HCT116 (cell line): ENCODE data around the gene PROSER3. TPM values are rescaled to one million over a fixed set of nuclear protein-coding genes. Genes with fewer than 3 reads are reported as not detected.

ENCODE experiments used
- ATAC-seq: fragments of 200-7000 bp; cut with Tn5 transposase; 2 replicates; pipeline ENCODE4 v1.9.1; 2020; ENCODE audit warnings: mild to moderate bottlenecking, moderate library complexity
- BruUV-seq: library from RNA; stranded (reverse); fragments of 400-500 nt; replicated peaks from 2 replicates; lab custom pipeline; 2021; lab: Mats Ljungman, UMichigan
- CTCF ChIA-PET: fragments of 300-600 bp; sonication (Branson Sonifier 250); formaldehyde crosslinking; loops from one replicate; lab custom pipeline; 2021; ENCODE audit warnings: antibody characterized with exemption; lab: Charles Lee
- POLR2A ChIA-PET: fragments of 300-600, 350-600 bp; sonication (Branson Sonifier 250); formaldehyde crosslinking; loops from one replicate; lab custom pipeline; 2021; ENCODE audit warnings: antibody characterized with exemption; lab: Charles Lee
- RAD21 ChIA-PET, 2 experiments: fragments of 300-600 bp; sonication (Branson Sonifier 250); formaldehyde crosslinking; loops; one replicate each; lab custom pipeline; 2023; ENCODE audit warnings: low total read pairs in 2 of 2; ENCODE audit not compliant: uncharacterized antibody in 2 of 2, unreplicated experiment in 2 of 2, low non-redundant PET in 1 of 2; lab: Charles Lee
- DNase-seq: peaks from one replicate; pipeline ENCODE4 v3.0.0-alpha.2; 2010; ENCODE audit warnings: low read depth, low spot score
- H2AFZ ChIP-seq: fragments of 200-600 bp; shearing (Covaris generic), sonication (generic); 2 replicates; pipeline ENCODE4 v1.6.1; 2017; ENCODE audit warnings: low read depth, mixed run types, mixed read lengths, antibody characterized with exemption, low read length; ENCODE audit not compliant: poor library complexity, severe bottlenecking
- H3K27ac ChIP-seq: 2 replicates; pipeline ENCODE4 v1.5.1; 2012; ENCODE audit warnings: low read depth, low read length
- H3K27me3 ChIP-seq: fragments of 200-600 bp; sonication (generic); 2 replicates; pipeline ENCODE4 v1.6.1; 2016; ENCODE audit warnings: mixed run types, low read length, mixed read lengths; ENCODE audit not compliant: insufficient read depth
- H3K36me3 ChIP-seq, 2 experiments: fragments of 200-500 bp in 1 of 2; fragments of 200-600 bp in 1 of 2; sonication (Bioruptor generic) in 1 of 2; sonication (generic) in 1 of 2; 2 replicates each; pipeline versions ENCODE4 v1.5.1 to v1.6.1; 2014 to 2016; ENCODE audit warnings: low read length in 2 of 2, inconsistent platforms in 1 of 2, mixed read lengths in 1 of 2, mixed run types in 1 of 2; ENCODE audit not compliant: insufficient read depth in 2 of 2, control insufficient read depth in 1 of 2
- H3K4me1 ChIP-seq, 2 experiments: fragments of 200-600 bp in 1 of 2; sonication (generic) in 1 of 2; 2 replicates each; pipeline versions ENCODE4 v1.5.1 to v1.6.1; 2012 to 2017; ENCODE audit warnings: low read length in 2 of 2, inconsistent platforms in 1 of 2, mild to moderate bottlenecking in 1 of 2, mixed read lengths in 1 of 2, mixed run types in 1 of 2, moderate library complexity in 1 of 2; ENCODE audit not compliant: insufficient read depth in 2 of 2, control insufficient read depth in 1 of 2
- H3K4me2 ChIP-seq: fragments of 200-600 bp; sonication (generic); 2 replicates; pipeline ENCODE4 v1.6.1; 2017; ENCODE audit warnings: mixed run types, low read length, mixed read lengths
- H3K4me3 ChIP-seq, 2 experiments: fragments of 200-600 bp in 1 of 2; sonication (generic) in 1 of 2; replicated peaks in 1 of 2; 2 replicates each; pipeline ENCODE4 v1.5.1; 2011 to 2016; ENCODE audit warnings: low read length in 2 of 2, control low read depth in 1 of 2, low read depth in 1 of 2, mild to moderate bottlenecking in 1 of 2, mixed read lengths in 1 of 2, mixed run types in 1 of 2
- H3K79me2 ChIP-seq: fragments of 200-600 bp; sonication (generic); 2 replicates; pipeline ENCODE4 v1.6.1; 2017; ENCODE audit warnings: mild to moderate bottlenecking, mixed run types, low read length, moderate library complexity, mixed read lengths; ENCODE audit not compliant: insufficient read depth
- H3K9ac ChIP-seq: fragments of 200-600 bp; sonication (generic); 2 replicates; pipeline ENCODE4 v1.6.1; 2016; ENCODE audit warnings: low read length, mixed read lengths
- H3K9me2 ChIP-seq: fragments of 200-600 bp; sonication (generic), shearing (Covaris generic); 2 replicates; pipeline ENCODE4 v1.6.1; 2017; ENCODE audit warnings: mixed run types, mild to moderate bottlenecking, moderate library complexity; ENCODE audit not compliant: insufficient read depth
- H3K9me3 ChIP-seq, 2 experiments: fragments of 200-500 bp in 1 of 2; fragments of 200-600 bp in 1 of 2; sonication (Bioruptor generic) in 1 of 2; sonication (generic) in 1 of 2; 2 replicates each; pipeline ENCODE4 v1.6.1; 2014 to 2017; ENCODE audit warnings: low read length in 2 of 2, mixed read lengths in 2 of 2, inconsistent platforms in 1 of 2, low read depth in 1 of 2, mild to moderate bottlenecking in 1 of 2, mixed run types in 1 of 2, moderate library complexity in 1 of 2; ENCODE audit not compliant: control insufficient read depth in 1 of 2, insufficient read depth in 1 of 2
- H4K20me1 ChIP-seq: fragments of 200-600 bp; sonication (generic), shearing (Covaris generic); 2 replicates; pipeline ENCODE4 v1.6.1; 2017; ENCODE audit warnings: mixed run types, mild to moderate bottlenecking, moderate library complexity; ENCODE audit not compliant: insufficient read depth
- EGR1 ChIP-seq: IDR thresholded peaks from 2 replicates; pipeline ENCODE4 v1.6.1; 2012; ENCODE audit warnings: low read depth
- ELF1 ChIP-seq: IDR thresholded peaks from 2 replicates; pipeline ENCODE4 v1.6.1; 2012; ENCODE audit warnings: low read depth, borderline replicate concordance
- POLR2A ChIP-seq: IDR thresholded peaks from 2 replicates; pipeline ENCODE4 v1.7.0; 2011; ENCODE audit warnings: borderline replicate concordance; ENCODE audit not compliant: insufficient read depth, insufficient read length; ENCODE audit errors: extremely low read depth
- SRF ChIP-seq: IDR thresholded peaks from 2 replicates; pipeline ENCODE4 v1.6.1; 2012; ENCODE audit warnings: low read depth
- intact Hi-C: fragments of 100-400 bp; cut with micrococcal nuclease; formaldehyde crosslinking; loops from 2 replicates; pipeline ENCODE4 v1.10.0; 2022
- total RNA-seq: library from RNA; stranded (reverse); gene quantifications from one replicate; pipeline ENCODE4 v1.2.1, GENCODE V29; 2021; ENCODE audit not compliant: unreplicated experiment
- TF ChIP-seq, protein P1 (sequence below), 3 experiments: fragments of 200-600 bp in 1 of 3; sonication (generic) in 1 of 3; IDR thresholded peaks in 2 of 3; conservative IDR thresholded peaks in 1 of 3; 2 replicates each; pipeline ENCODE4 v1.5.1; 2012 to 2017; ENCODE audit warnings: low read depth in 2 of 3, low read length in 2 of 3, antibody characterized with exemption in 1 of 3, borderline replicate concordance in 1 of 3, control low read depth in 1 of 3, mild to moderate bottlenecking in 1 of 3, mixed read lengths in 1 of 3, mixed run types in 1 of 3, moderate library complexity in 1 of 3; ENCODE audit not compliant: insufficient read depth in 1 of 3

PROSER3 gene
- total RNA-seq, 1 experiment from 2014 or later: 42.5 TPM

DNA sequence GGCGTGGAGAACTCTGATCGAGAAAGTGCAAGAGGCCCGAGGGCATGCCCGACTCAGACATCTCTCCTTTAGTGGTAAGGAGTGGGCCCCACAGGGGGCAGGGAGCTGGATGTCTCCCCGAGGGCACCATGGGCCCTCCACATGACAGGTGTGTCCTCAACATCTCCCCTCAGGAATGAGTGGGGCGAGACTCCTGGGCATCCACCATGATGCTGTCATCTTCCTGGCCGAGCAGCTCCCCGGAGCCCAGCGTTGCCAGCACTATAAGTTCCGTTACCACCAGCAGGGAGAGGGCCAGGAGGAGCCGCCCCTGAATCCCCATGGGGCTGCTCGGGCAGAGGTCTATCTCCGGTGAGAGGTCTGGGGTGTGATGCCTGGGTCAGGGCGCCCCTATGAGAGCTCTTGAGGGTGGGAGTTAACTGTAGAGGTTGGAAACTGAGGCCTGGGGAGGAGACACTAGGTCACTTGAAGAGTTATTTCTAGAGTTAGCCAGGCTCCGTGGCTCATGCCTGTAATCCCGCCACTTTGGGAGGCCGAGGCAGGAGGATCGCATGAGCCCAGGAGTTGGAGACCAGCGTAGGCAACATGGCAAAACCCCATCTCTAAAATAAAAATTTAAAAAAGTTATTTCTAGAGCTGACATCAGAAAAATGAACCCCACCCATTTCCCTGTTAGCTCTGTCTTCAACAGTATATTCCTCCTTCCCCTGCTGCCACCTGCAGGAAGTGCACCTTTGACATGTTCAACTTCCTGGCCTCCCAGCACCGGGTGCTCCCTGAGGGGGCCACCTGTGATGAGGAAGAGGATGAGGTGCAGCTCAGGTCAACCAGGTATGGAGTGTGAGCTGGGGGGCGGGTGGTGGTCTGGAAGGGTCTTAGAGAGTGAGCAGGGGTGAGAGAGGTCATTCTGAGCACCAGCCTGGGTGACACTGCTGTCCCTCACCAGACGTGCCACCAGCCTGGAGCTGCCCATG lies 20.8 kb upstream of the PROSER3 start:
- CTCF ChIA-PET: no interaction called here
- no peak overlapping the region for H2AFZ ChIP-seq
- peaks cover 21 to 32% of the 10 kb centered on the region in 2 experiments; a peak in 3 of 4 replicates for H3K36me3 ChIP-seq
- POLR2A ChIA-PET: interaction anchor here (1.9 kb wide), 1 partner anchor 11 kb away, joined by 5 read pairs; the partner anchor contains the start of gene LIN37
- no peaks in the 10 kb centered on the region for H3K9me2 ChIP-seq
- no peaks in the 10 kb centered on the region for H3K79me2 ChIP-seq
- DNase-seq (no peak), ATAC-seq (no peak)
- no peak overlapping the region for H3K4me3 ChIP-seq
- no peak overlapping the region for H3K4me2 ChIP-seq
- intact Hi-C loops: no loop called here
- no peaks in the 10 kb centered on the region for H3K27me3 ChIP-seq
- peaks cover 15 to 16% of the 10 kb centered on the region in 2 experiments; a peak in 3 of 4 replicates for H3K4me1 ChIP-seq
- RAD21 ChIA-PET: no interaction called here
- TF ChIP-seq SRF: no peak
- TF ChIP-seq POLR2A: no peak
- no peak for TF ChIP-seq EGR1
- TF ChIP-seq, protein P1, sequence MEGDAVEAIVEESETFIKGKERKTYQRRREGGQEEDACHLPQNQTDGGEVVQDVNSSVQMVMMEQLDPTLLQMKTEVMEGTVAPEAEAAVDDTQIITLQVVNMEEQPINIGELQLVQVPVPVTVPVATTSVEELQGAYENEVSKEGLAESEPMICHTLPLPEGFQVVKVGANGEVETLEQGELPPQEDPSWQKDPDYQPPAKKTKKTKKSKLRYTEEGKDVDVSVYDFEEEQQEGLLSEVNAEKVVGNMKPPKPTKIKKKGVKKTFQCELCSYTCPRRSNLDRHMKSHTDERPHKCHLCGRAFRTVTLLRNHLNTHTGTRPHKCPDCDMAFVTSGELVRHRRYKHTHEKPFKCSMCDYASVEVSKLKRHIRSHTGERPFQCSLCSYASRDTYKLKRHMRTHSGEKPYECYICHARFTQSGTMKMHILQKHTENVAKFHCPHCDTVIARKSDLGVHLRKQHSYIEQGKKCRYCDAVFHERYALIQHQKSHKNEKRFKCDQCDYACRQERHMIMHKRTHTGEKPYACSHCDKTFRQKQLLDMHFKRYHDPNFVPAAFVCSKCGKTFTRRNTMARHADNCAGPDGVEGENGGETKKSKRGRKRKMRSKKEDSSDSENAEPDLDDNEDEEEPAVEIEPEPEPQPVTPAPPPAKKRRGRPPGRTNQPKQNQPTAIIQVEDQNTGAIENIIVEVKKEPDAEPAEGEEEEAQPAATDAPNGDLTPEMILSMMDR (IDR thresholded peaks at IDR 0.05 in 2 of 3, conservative IDR thresholded peaks at IDR 0.05 in 1 of 3; ENCODE audit: borderline replicate concordance in 1 of 3, insufficient read depth in 1 of 3, low read depth in 2 of 3, low read length in 2 of 3): peak in 2 of 3 experiments; percentile 23 to 33; a peak in 2 of 6 replicates
- no peak for TF ChIP-seq ELF1
- no peaks in the 10 kb centered on the region for H3K9me3 ChIP-seq
- no TSS peak for BruUV-seq
- H3K9ac ChIP-seq: no peak overlapping the region
- H4K20me1 ChIP-seq: no peaks in the 10 kb centered on the region
- H3K27ac ChIP-seq: no peak overlapping the region
